OCI-LY7 (cell line): ENCODE data around the gene ECM2. TPM values are rescaled to one million over a fixed set of nuclear protein-coding genes. Genes with fewer than 3 reads are reported as not detected.

Experiments
- BruUV-seq: library from RNA; stranded (reverse); fragments of 400-500 nt; replicated peaks from 2 replicates; lab custom pipeline; 2021; lab: Mats Ljungman, UMichigan
- CTCF ChIA-PET: fragments of 300-600 bp; sonication (Branson Sonifier 250); formaldehyde crosslinking; loops from one replicate; lab custom pipeline; 2022; ENCODE audit warnings: antibody characterized with exemption; ENCODE audit not compliant: unreplicated experiment; lab: Charles Lee
- POLR2A ChIA-PET: fragments of 300-600 bp; sonication (Branson Sonifier 250); formaldehyde crosslinking; loops from one replicate; lab custom pipeline; 2022; ENCODE audit warnings: antibody characterized with exemption; lab: Charles Lee
- DNase-seq: peaks from one replicate; pipeline ENCODE4 v3.0.0-alpha.2; 2015; ENCODE audit warnings: low spot score
- H2AFZ ChIP-seq: fragments of 200-600 bp; sonication (generic), shearing (Covaris generic); 2 replicates; pipeline ENCODE4 v1.6.1; 2014; ENCODE audit warnings: mild to moderate bottlenecking, antibody characterized with exemption, low read length, moderate library complexity
- H3K27ac ChIP-seq: fragments of 200-600 bp; sonication (generic); 2 replicates; pipeline ENCODE4 v1.5.1; 2014; ENCODE audit warnings: mixed run types, low read depth, mild to moderate bottlenecking, moderate library complexity, low read length, inconsistent platforms; ENCODE audit not compliant: poor library complexity, severe bottlenecking
- H3K36me3 ChIP-seq: fragments of 200-600 bp; sonication (generic); 2 replicates; pipeline ENCODE4 v1.6.1; 2014; ENCODE audit warnings: mild to moderate bottlenecking, antibody characterized with exemption, low read length, moderate library complexity, mixed read lengths; ENCODE audit not compliant: insufficient read depth
- H3K4me1 ChIP-seq: fragments of 200-600 bp; sonication (generic); 2 replicates; pipeline ENCODE4 v1.5.1; 2014; ENCODE audit warnings: mild to moderate bottlenecking, low read length; ENCODE audit not compliant: insufficient read depth, poor library complexity, severe bottlenecking
- H3K4me2 ChIP-seq: fragments of 200-600 bp; sonication (generic); 2 replicates; pipeline ENCODE4 v1.6.1; 2014; ENCODE audit warnings: mild to moderate bottlenecking, low read length
- H3K4me3 ChIP-seq: fragments of 200-600 bp; sonication (generic); 2 replicates; pipeline ENCODE4 v1.5.1; 2014; ENCODE audit warnings: mild to moderate bottlenecking, low read depth, low read length; ENCODE audit not compliant: poor library complexity, severe bottlenecking
- H3K79me2 ChIP-seq: fragments of 200-600 bp; sonication (generic); 2 replicates; pipeline ENCODE4 v1.6.1; 2016; ENCODE audit warnings: low read depth, mild to moderate bottlenecking, low read length, moderate library complexity, mixed read lengths; ENCODE audit not compliant: insufficient read depth
- H3K9me2 ChIP-seq: fragments of 200-600 bp; sonication (generic); 2 replicates; pipeline ENCODE4 v1.6.1; 2016; ENCODE audit warnings: mild to moderate bottlenecking, low read length, mixed read lengths; ENCODE audit not compliant: insufficient read depth
- H3K9me3 ChIP-seq: fragments of 200-600 bp; sonication (generic); 2 replicates; pipeline ENCODE4 v1.6.1; 2014; ENCODE audit warnings: mild to moderate bottlenecking, mixed run types, low read length, mixed read lengths
- H4K20me1 ChIP-seq: fragments of 200-600 bp; sonication (generic); 2 replicates; pipeline ENCODE4 v1.6.1; 2014; ENCODE audit warnings: mild to moderate bottlenecking, antibody characterized with exemption, low read length, moderate library complexity, mixed read lengths; ENCODE audit not compliant: insufficient read depth
- EZH2phosphoT487 ChIP-seq: fragments of 200-600 bp; sonication (generic); IDR thresholded peaks from 2 replicates; pipeline ENCODE4 v1.6.1; 2018; ENCODE audit warnings: low read depth, borderline replicate concordance, mild to moderate bottlenecking, mixed run types, antibody characterized with exemption, low read length, moderate library complexity, mixed read lengths
- intact Hi-C: fragments of 100-400 bp; cut with micrococcal nuclease; formaldehyde crosslinking; loops from one replicate; pipeline ENCODE4 v1.10.0; 2022; ENCODE audit not compliant: unreplicated experiment
- total RNA-seq, 2 experiments: library from RNA; depleted of rRNA in 1 of 2; stranded (reverse); fragments of >200 nt in 1 of 2; shearing (Covaris generic) in 1 of 2; gene quantifications; 2 replicates each; pipeline ENCODE4 v1.2.3, GENCODE V29; 2014 to 2022
- TF ChIP-seq, protein P1 (sequence below): fragments of 200-600 bp; sonication (generic); conservative IDR thresholded peaks from 2 replicates; pipeline ENCODE4 v1.5.1; 2014; ENCODE audit warnings: mild to moderate bottlenecking, antibody characterized with exemption, low read length, moderate library complexity, mixed read lengths

ECM2 gene
- total RNA-seq, 2 experiments from 2014 or later, result not detected

GRCh38 chr9:92510747-92511146, 25.0 kb downstream of the ECM2 start:
- no peaks in the 10 kb centered on the region for H3K9me3 ChIP-seq
- POLR2A ChIA-PET, result no interaction called here
- intact Hi-C loops, result no loop called here
- no TSS peak for BruUV-seq
- TF ChIP-seq EZH2phosphoT487, result no peak
- TF ChIP-seq, protein P1, sequence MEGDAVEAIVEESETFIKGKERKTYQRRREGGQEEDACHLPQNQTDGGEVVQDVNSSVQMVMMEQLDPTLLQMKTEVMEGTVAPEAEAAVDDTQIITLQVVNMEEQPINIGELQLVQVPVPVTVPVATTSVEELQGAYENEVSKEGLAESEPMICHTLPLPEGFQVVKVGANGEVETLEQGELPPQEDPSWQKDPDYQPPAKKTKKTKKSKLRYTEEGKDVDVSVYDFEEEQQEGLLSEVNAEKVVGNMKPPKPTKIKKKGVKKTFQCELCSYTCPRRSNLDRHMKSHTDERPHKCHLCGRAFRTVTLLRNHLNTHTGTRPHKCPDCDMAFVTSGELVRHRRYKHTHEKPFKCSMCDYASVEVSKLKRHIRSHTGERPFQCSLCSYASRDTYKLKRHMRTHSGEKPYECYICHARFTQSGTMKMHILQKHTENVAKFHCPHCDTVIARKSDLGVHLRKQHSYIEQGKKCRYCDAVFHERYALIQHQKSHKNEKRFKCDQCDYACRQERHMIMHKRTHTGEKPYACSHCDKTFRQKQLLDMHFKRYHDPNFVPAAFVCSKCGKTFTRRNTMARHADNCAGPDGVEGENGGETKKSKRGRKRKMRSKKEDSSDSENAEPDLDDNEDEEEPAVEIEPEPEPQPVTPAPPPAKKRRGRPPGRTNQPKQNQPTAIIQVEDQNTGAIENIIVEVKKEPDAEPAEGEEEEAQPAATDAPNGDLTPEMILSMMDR, result no peak
- no peaks in the 10 kb centered on the region for H3K4me1 ChIP-seq
- H3K9me2 ChIP-seq, result no peaks in the 10 kb centered on the region
- CTCF ChIA-PET, result no interaction called here
- H3K4me3 ChIP-seq, result no peak overlapping the region
- no peaks in the 10 kb centered on the region for H4K20me1 ChIP-seq
- H3K79me2 ChIP-seq, result no peaks in the 10 kb centered on the region
- no peak for DNase-seq
- no peak overlapping the region for H2AFZ ChIP-seq
- H3K27ac ChIP-seq, result no peak overlapping the region
- H3K4me2 ChIP-seq, result no peak overlapping the region
- H3K36me3 ChIP-seq, result no peaks in the 10 kb centered on the region

DNA sequence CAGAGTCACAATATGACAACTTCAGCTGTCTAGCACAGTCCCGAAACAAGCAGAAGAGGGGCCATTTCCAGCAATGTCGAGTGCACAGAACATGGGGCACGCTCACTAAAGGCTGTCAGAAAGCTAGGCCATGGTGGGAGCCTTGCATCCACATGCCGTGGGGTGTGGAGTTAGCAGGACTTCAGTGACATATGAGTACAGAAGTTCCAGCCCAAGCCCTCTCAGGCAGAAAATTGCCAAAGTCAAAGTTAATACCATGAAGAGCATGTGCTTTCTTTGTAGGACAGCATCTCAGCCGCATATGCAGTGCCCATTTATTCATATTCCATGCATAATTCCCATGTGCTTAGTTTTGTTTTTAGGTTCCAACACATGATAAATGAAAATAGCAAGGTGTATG, 26.7 kb downstream of the ECM2 start:
- Histone ChIP-seq H3K4me3 (no peak overlapping the region), H3K27ac (no peak overlapping the region)
- BruUV-seq, result no TSS peak

More for the DNA sequence above, 26.7 kb downstream of the ECM2 start:
- H3K4me1 ChIP-seq, result no peaks in the 10 kb centered on the region
- CTCF ChIA-PET, result no interaction called here
- H4K20me1 ChIP-seq, result no peaks in the 10 kb centered on the region
- intact Hi-C loops, result no loop called here
- no peaks in the 10 kb centered on the region for H3K79me2 ChIP-seq
- no peak overlapping the region for H2AFZ ChIP-seq
- no peaks in the 10 kb centered on the region for H3K9me2 ChIP-seq
- TF ChIP-seq, protein P1, result no peak
- no peak for TF ChIP-seq EZH2phosphoT487
- no peak for DNase-seq
- H3K4me2 ChIP-seq, result no peak overlapping the region
- H3K9me3 ChIP-seq, result no peaks in the 10 kb centered on the region
- no peaks in the 10 kb centered on the region for H3K36me3 ChIP-seq
- POLR2A ChIA-PET, result no interaction called here
